NB4 (cell line): Measurements from ENCODE around the gene SSC5D.
A peak's percentile ranks its signal among the peaks of the same experiment; 100 is the strongest.

Experiments used
- DNase-seq: peaks from one replicate; pipeline ENCODE4 v3.0.0; 2010; ENCODE audit warnings: low read depth
- H3K4me3 ChIP-seq: one replicate; pipeline ENCODE4 v1.5.1; 2011; ENCODE audit warnings: mild to moderate bottlenecking, low read depth, low read length, moderate library complexity
- CTCF ChIP-seq: IDR thresholded peaks from one replicate; pipeline ENCODE4 v1.5.1; 2012; ENCODE audit warnings: low read depth, low read length
- MAX ChIP-seq: IDR thresholded peaks from 2 replicates; pipeline ENCODE4 v1.6.1; 2011; ENCODE audit warnings: low read depth, low read length
- MYC ChIP-seq: IDR thresholded peaks from 2 replicates; pipeline ENCODE4 v1.6.1; 2011; ENCODE audit warnings: low read depth, low read length
- POLR2A ChIP-seq: IDR thresholded peaks from 2 replicates; pipeline ENCODE4 v1.6.1; 2011; ENCODE audit warnings: mild to moderate bottlenecking; ENCODE audit not compliant: insufficient read length; ENCODE audit errors: extremely low read depth

The SSC5D gene

GRCh38 chr19:55463583-55464031 lies 24.6 kb upstream of the SSC5D start:
- no peak overlapping the region for H3K4me3 ChIP-seq
- DNase-seq, result no peak
- TF ChIP-seq MYC, result no peak
- TF ChIP-seq POLR2A, result no peak
- no peak for TF ChIP-seq MAX
- no peak for TF ChIP-seq CTCF

GRCh38 chr19:55464039-55464661 lies 24.1 kb upstream of the SSC5D start:
- no peak for TF ChIP-seq MAX
- no peak for TF ChIP-seq POLR2A
- no peak for TF ChIP-seq MYC
- no peak for TF ChIP-seq CTCF
- no peak for DNase-seq
- no peak overlapping the region for H3K4me3 ChIP-seq

- no peak for DNase-seq
- no peak within 1 kb of the TSS for H3K4me3 ChIP-seq
- TF ChIP-seq POLR2A (no peak), MAX (no peak), MYC (no peak), CTCF (no peak)
Measured at GRCh38 chr19:55464662-55465054, 23.6 kb upstream of the SSC5D start, which contains the start of gene C19orf85. TSS of gene C19orf85 (minus strand) at chr19:55464751. CDS start at chr19:55464554, 197 bp downstream.

GRCh38 chr19:55465460-55466240 lies 22.6 kb upstream of the SSC5D start:
- DNase-seq, result no peak
- TF ChIP-seq MYC, result no peak
- no peak overlapping the region for H3K4me3 ChIP-seq

GRCh38 chr19:55466241-55466614 lies 22.0 kb upstream of the SSC5D start:
- no peak overlapping the region for H3K4me3 ChIP-seq
- no peak for DNase-seq
- TF ChIP-seq MAX (no peak), CTCF (no peak), POLR2A (no peak), MYC (no peak)

- DNase-seq, result peak; percentile 45
- no peak overlapping the region for H3K4me3 ChIP-seq
- peak; percentile 74 for TF ChIP-seq CTCF
- no peak for TF ChIP-seq POLR2A
- TF ChIP-seq MYC, result no peak
Measured at GRCh38 chr19:55467236-55468053, 20.8 kb upstream of the SSC5D start.
